Measurements from ENCODE around the gene NEU4. TPM values are rescaled to one million over a fixed set of nuclear protein-coding genes. Genes with fewer than 3 reads are reported as not detected.

The NEU4 gene
- total and polyA plus RNA-seq, 2 donors (not counting 1 experiment from before 2014, with no cell fraction given) = not detected

DNA sequence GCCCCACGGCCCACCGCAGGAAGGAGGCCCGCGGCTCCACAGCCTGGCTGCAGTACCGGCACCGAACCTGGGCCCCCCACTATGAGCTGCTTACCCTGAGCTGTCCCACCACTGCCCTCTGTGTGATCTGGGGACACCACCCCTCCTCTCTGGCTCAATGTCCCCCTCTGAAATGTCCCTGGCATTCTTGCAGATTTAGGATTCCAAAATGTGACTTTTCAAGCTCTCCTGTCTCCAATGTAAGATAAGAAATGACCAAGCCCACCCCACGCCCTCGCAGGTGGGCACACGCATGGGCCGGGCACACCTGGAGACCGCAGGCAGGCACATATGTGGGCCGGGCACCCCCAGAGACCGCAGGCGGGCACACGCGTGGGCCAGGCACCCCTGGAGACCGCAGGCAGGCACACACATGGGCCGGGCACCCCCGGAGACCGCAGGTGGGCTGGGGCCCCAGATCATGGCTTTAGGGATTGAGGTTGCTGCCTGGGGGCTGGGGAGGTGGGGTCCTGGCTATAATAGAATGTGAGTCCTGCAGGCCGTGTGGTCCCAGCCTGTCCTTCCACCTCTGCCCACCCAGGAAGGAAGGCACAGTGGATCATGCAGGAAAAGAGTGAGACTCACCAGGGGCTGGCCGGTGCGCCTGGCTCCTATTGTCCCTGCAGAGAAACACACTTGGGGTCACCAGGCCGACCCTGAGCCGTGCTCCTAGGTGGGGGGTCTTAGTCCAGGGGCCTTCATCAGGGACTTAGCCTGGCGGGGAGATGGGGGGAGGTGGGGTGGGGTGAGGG lies 42.5 kb downstream of the NEU4 start:
- Histone ChIP-seq H3K79me2 (ENCODE audit: control insufficient read depth, insufficient read depth, low read length) (no peaks in the 10 kb centered on the region), H3K9ac (ENCODE audit: insufficient read depth, low read length) (no peak overlapping the region), H4K20me1 (ENCODE audit: control insufficient read depth, extremely low read depth, insufficient read depth, low read length) (no peaks in the 10 kb centered on the region), H3K4me2 (ENCODE audit: extremely low read depth, insufficient read depth, low read length) (no peak overlapping the region), H3K36me3 (ENCODE audit: control insufficient read depth, insufficient read depth, low read length) (no peaks in the 10 kb centered on the region), H3K27me3 (ENCODE audit: control insufficient read depth, insufficient read depth, low read length) (no peaks in the 10 kb centered on the region), H3K9me3 (ENCODE audit: control insufficient read depth, insufficient read depth, low read depth, low read length) (no peaks in the 10 kb centered on the region), H3K4me3 (replicated peaks in 1 of 4; ENCODE audit: control extremely low read depth in 1 of 4, insufficient read depth in 1 of 4, low read depth in 3 of 4, low read length in 4 of 4) (no peak overlapping the region), H3K27ac (ENCODE audit: insufficient read depth, low read length) (no peak overlapping the region), H3K4me1 (ENCODE audit: control insufficient read depth, extremely low read depth, insufficient read depth, low read length) (no peaks in the 10 kb centered on the region), H2AFZ (ENCODE audit: low read length) (no peak overlapping the region)
- TF ChIP-seq EZH2 (IDR thresholded peaks at IDR 0.05; ENCODE audit: low read length, missing control alignments) = no peak
- TF ChIP-seq, protein P1, sequence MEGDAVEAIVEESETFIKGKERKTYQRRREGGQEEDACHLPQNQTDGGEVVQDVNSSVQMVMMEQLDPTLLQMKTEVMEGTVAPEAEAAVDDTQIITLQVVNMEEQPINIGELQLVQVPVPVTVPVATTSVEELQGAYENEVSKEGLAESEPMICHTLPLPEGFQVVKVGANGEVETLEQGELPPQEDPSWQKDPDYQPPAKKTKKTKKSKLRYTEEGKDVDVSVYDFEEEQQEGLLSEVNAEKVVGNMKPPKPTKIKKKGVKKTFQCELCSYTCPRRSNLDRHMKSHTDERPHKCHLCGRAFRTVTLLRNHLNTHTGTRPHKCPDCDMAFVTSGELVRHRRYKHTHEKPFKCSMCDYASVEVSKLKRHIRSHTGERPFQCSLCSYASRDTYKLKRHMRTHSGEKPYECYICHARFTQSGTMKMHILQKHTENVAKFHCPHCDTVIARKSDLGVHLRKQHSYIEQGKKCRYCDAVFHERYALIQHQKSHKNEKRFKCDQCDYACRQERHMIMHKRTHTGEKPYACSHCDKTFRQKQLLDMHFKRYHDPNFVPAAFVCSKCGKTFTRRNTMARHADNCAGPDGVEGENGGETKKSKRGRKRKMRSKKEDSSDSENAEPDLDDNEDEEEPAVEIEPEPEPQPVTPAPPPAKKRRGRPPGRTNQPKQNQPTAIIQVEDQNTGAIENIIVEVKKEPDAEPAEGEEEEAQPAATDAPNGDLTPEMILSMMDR (conservative IDR thresholded peaks at IDR 0.05 in 1 of 2, IDR thresholded peaks at IDR 0.05 in 1 of 2; ENCODE audit: low read depth in 1 of 2, low read length in 2 of 2) = no peak
- DNase-seq (ENCODE audit: low read depth in 2 of 2) = no peak

DNA sequence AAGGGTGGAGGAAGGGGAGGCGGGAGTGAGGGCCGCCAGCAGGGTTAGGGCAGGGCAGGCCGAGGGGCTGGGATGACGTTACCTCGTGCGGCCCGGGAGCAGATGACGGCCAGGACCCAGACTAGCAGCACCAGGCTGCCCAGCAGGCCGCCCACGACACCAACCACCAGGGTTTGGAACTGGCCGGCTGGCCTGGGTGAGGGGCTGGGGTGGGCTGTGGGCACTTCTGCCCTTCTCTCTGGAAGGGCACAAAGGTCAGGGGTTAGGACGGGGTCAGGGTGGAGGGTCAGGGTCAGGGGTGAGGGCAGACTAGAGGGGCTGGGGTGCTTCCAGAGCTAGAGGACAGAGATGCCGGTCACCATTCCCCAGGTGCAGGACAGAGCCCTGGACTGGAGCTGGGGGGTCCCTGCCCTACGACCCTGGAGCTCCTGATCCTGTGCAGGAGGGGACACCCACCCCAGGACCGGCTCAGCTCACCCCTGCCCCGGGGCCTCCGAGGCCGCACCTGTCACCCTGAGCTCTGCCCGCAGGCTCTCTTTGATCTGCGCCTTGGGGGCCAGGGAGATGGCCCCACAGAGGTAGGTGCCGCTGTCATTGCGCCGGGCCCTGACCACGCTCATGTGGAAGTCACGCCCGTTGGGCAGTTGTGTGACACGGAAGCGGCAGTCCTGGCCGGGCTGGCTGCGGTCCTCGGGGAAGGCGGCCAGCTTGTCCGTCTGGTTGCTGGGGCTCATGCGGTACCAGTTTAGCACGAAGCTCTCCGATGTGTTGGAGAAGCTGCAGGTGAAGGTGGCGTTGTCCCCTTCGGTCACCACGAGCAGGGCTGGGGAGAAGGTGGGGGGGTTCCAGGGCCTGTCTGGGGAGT lies 43.4 kb downstream of the NEU4 start:
- no peak overlapping the region for H3K4me3 ChIP-seq (replicated peaks in 1 of 4; ENCODE audit: control extremely low read depth in 1 of 4, insufficient read depth in 1 of 4, low read depth in 3 of 4, low read length in 4 of 4)
- no peaks in the 10 kb centered on the region for H3K27me3 ChIP-seq (ENCODE audit: control insufficient read depth, insufficient read depth, low read length)
- no peak overlapping the region for H3K27ac ChIP-seq (ENCODE audit: insufficient read depth, low read length)
- no peak overlapping the region for H3K9ac ChIP-seq (ENCODE audit: insufficient read depth, low read length)
- DNase-seq (ENCODE audit: low read depth in 2 of 2) = no peak
- no peak overlapping the region for H3K4me2 ChIP-seq (ENCODE audit: extremely low read depth, insufficient read depth, low read length)
- no peak overlapping the region for H2AFZ ChIP-seq (ENCODE audit: low read length)
- no peaks in the 10 kb centered on the region for H4K20me1 ChIP-seq (ENCODE audit: control insufficient read depth, extremely low read depth, insufficient read depth, low read length)
- H3K79me2 ChIP-seq (ENCODE audit: control insufficient read depth, insufficient read depth, low read length) = no peaks in the 10 kb centered on the region
- H3K4me1 ChIP-seq (ENCODE audit: control insufficient read depth, extremely low read depth, insufficient read depth, low read length) = no peaks in the 10 kb centered on the region
- no peaks in the 10 kb centered on the region for H3K9me3 ChIP-seq (ENCODE audit: control insufficient read depth, insufficient read depth, low read depth, low read length)
- no peaks in the 10 kb centered on the region for H3K36me3 ChIP-seq (ENCODE audit: control insufficient read depth, insufficient read depth, low read length)
- TF ChIP-seq EZH2 (IDR thresholded peaks at IDR 0.05; ENCODE audit: low read length, missing control alignments) = no peak
- TF ChIP-seq, protein P1 (conservative IDR thresholded peaks at IDR 0.05 in 1 of 2, IDR thresholded peaks at IDR 0.05 in 1 of 2; ENCODE audit: low read depth in 1 of 2, low read length in 2 of 2) = no peak

DNA sequence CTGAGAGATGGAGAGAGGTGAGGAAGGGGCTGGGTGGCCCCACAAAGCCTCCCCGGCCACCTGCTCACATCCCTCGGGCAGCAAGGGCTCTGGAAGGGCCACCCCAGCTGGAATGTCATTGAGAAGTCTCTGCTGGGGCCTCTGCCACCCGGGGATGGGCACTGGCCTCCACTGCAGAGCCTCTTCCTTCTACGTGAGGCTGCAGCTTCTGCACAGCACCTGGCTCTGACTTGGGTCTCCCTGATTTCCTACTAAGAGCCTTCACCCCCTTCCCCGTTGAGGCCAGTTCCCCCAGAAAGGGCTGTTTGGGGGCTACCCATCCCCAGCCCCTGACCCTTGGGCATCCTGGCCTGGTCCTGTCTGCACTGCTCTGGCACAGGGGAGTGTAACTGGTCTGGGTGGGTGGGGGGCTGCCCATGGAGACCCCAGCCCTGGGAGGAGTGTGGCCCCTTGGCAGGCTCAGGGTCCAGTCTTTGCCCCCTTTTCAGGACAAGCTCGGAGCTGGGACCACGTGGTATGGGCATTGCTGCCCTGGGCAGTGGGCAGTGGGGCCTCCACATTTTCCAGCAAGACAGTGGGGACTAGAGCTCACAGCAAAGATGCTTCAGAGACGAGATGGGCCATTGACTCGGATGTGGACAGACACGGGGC lies 44.1 kb downstream of the NEU4 start:
- Histone ChIP-seq H2AFZ (ENCODE audit: low read length) (no peak overlapping the region), H3K4me2 (ENCODE audit: extremely low read depth, insufficient read depth, low read length) (no peak overlapping the region), H3K4me1 (ENCODE audit: control insufficient read depth, extremely low read depth, insufficient read depth, low read length) (no peaks in the 10 kb centered on the region), H3K4me3 (replicated peaks in 1 of 4; ENCODE audit: control extremely low read depth in 1 of 4, insufficient read depth in 1 of 4, low read depth in 3 of 4, low read length in 4 of 4) (no peak overlapping the region), H3K36me3 (ENCODE audit: control insufficient read depth, insufficient read depth, low read length) (no peaks in the 10 kb centered on the region), H3K27ac (ENCODE audit: insufficient read depth, low read length) (no peak overlapping the region), H3K9ac (ENCODE audit: insufficient read depth, low read length) (no peak overlapping the region), H3K27me3 (ENCODE audit: control insufficient read depth, insufficient read depth, low read length) (no peaks in the 10 kb centered on the region), H4K20me1 (ENCODE audit: control insufficient read depth, extremely low read depth, insufficient read depth, low read length) (no peaks in the 10 kb centered on the region), H3K9me3 (ENCODE audit: control insufficient read depth, insufficient read depth, low read depth, low read length) (no peaks in the 10 kb centered on the region), H3K79me2 (ENCODE audit: control insufficient read depth, insufficient read depth, low read length) (no peaks in the 10 kb centered on the region)
- TF ChIP-seq, protein P1 (conservative IDR thresholded peaks at IDR 0.05 in 1 of 2, IDR thresholded peaks at IDR 0.05 in 1 of 2; ENCODE audit: low read depth in 1 of 2, low read length in 2 of 2) = no peak
- no peak for TF ChIP-seq EZH2 (IDR thresholded peaks at IDR 0.05; ENCODE audit: low read length, missing control alignments)
- DNase-seq (ENCODE audit: low read depth in 2 of 2) = no peak
